Astrocyte (in vitro differentiated cells and primary cell): Measurements from ENCODE around the gene FHIT.

ENCODE experiments used
- CTCF ChIP-seq: IDR thresholded peaks from 2 replicates; pipeline ENCODE4 v1.5.1; 2011; ENCODE audit warnings: low read depth, mild to moderate bottlenecking, inconsistent platforms, low read length, moderate library complexity; ENCODE audit not compliant: insufficient read depth
- EZH2 ChIP-seq: IDR thresholded peaks from 2 replicates; pipeline ENCODE4 v1.6.1; 2012; ENCODE audit warnings: mild to moderate bottlenecking, low read length, inconsistent platforms; ENCODE audit not compliant: insufficient read depth

- TF ChIP-seq CTCF (no peak), EZH2 (no peak)
These were observed 1438.1 kb downstream of the FHIT start for GRCh38 chr3:59813148-59813538.
